H1 (cell line): ENCODE data around the gene MGLL. TPM values are rescaled to one million over a fixed set of nuclear protein-coding genes. Genes with fewer than 3 reads are reported as not detected.

Source experiments
- CTCF ChIA-PET: fragments of 300-600 bp; sonication (Branson Sonifier 250); formaldehyde crosslinking; loops from one replicate; lab custom pipeline; 2021; ENCODE audit not compliant: partially characterized antibody; lab: Charles Lee
- POLR2A ChIA-PET: fragments of 300-600 bp; sonication (Branson Sonifier 250); formaldehyde crosslinking; loops from one replicate; lab custom pipeline; 2021; ENCODE audit warnings: inconsistent platforms; ENCODE audit not compliant: partially characterized antibody; lab: Charles Lee
- DNase-seq, 2 experiments: peaks; one replicate each; pipeline versions ENCODE4 v3.0.0 to v3.0.0-alpha.2; 2010 to 2022; ENCODE audit warnings: low spot score in 2 of 2, low read depth in 1 of 2, mixed read lengths in 1 of 2
- FAIRE-seq: peaks from 2 replicates; lab custom pipeline; 2011; peaks lifted over from hg19 to GRCh38; lab: Jason Lieb, UNC
- H2AFZ ChIP-seq: 2 replicates; pipeline ENCODE4 v1.8.1; 2012; ENCODE audit warnings: low read length, inconsistent platforms
- H2AK5ac ChIP-seq: 2 replicates; pipeline ENCODE4 v1.6.1; 2013; ENCODE audit warnings: low read depth, low read length
- H2BK120ac ChIP-seq: replicated peaks from 2 replicates; pipeline ENCODE3; 2013; ENCODE audit warnings: low read depth, low read length, inconsistent platforms
- H2BK12ac ChIP-seq: 2 replicates; pipeline ENCODE4 v1.6.1; 2013; ENCODE audit warnings: low read depth, low read length
- H2BK15ac ChIP-seq: 2 replicates; pipeline ENCODE4 v1.6.1; 2013; ENCODE audit warnings: low read length
- H2BK20ac ChIP-seq: 2 replicates; pipeline ENCODE4 v1.6.1; 2013; ENCODE audit warnings: low read length
- H2BK5ac ChIP-seq: 2 replicates; pipeline ENCODE4 v1.6.1; 2013; ENCODE audit warnings: low read depth, low read length
- H3K14ac ChIP-seq: 2 replicates; pipeline ENCODE4 v1.6.1; 2013; ENCODE audit warnings: inconsistent platforms; ENCODE audit not compliant: insufficient read length
- H3K18ac ChIP-seq: 2 replicates; pipeline ENCODE4 v1.6.1; 2013; ENCODE audit warnings: low read length; ENCODE audit errors: extremely low read depth
- H3K23ac ChIP-seq: 2 replicates; pipeline ENCODE4 v1.6.1; 2013; ENCODE audit warnings: inconsistent platforms; ENCODE audit not compliant: insufficient read length
- H3K23me2 ChIP-seq: 2 replicates; pipeline ENCODE4 v1.6.1; 2013; ENCODE audit warnings: low read depth, low read length
- H3K27ac ChIP-seq: 2 replicates; pipeline ENCODE4 v1.6.1; 2011; ENCODE audit warnings: low read depth, low read length, inconsistent platforms
- H3K27me3 ChIP-seq, 4 experiments: replicated peaks in 1 of 4; 1 replicate in 1 of 4; 2 replicates in 3 of 4; pipeline versions ENCODE4 v1.6.1 to v1.8.1; 2011 to 2013; ENCODE audit warnings: low read length in 3 of 4, mild to moderate bottlenecking in 3 of 4, inconsistent platforms in 2 of 4, mixed read lengths in 2 of 4, moderate library complexity in 1 of 4; ENCODE audit not compliant: control insufficient read depth in 3 of 4, insufficient read depth in 3 of 4; ENCODE audit errors: extremely low read depth in 1 of 4
- H3K36me3 ChIP-seq, 4 experiments: 2 replicates each; pipeline versions ENCODE4 v1.6.1 to v1.8.1; 2011 to 2013; ENCODE audit warnings: mild to moderate bottlenecking in 4 of 4, low read length in 3 of 4, moderate library complexity in 2 of 4, control low read depth in 1 of 4, inconsistent platforms in 1 of 4; ENCODE audit not compliant: insufficient read depth in 4 of 4, control insufficient read depth in 2 of 4
- H3K4ac ChIP-seq: replicated peaks from 2 replicates; pipeline ENCODE3; 2013; ENCODE audit warnings: low read length, low read depth, mixed read lengths, inconsistent platforms; ENCODE audit not compliant: insufficient read length
- H3K4me1 ChIP-seq, 4 experiments: replicated peaks in 1 of 4; 1 replicate in 1 of 4; 2 replicates in 3 of 4; pipeline versions ENCODE4 v1.6.1 to v1.8.1; 2011 to 2013; ENCODE audit warnings: low read length in 3 of 4, inconsistent platforms in 2 of 4, mixed read lengths in 1 of 4; ENCODE audit not compliant: insufficient read depth in 4 of 4, control insufficient read depth in 3 of 4
- H3K4me2 ChIP-seq, 2 experiments: 2 replicates each; pipeline versions ENCODE4 v1.6.1 to v1.8.1; 2011 to 2013; ENCODE audit warnings: low read depth in 2 of 2, low read length in 2 of 2, control low read depth in 1 of 2, inconsistent platforms in 1 of 2, mild to moderate bottlenecking in 1 of 2; ENCODE audit not compliant: insufficient read depth in 1 of 2
- H3K4me3 ChIP-seq, 4 experiments: fragments of 200-600, 300-600 bp in 1 of 4; sonication (generic), shearing (Covaris generic), sonication (Bioruptor Twin) in 1 of 4; 2 replicates each; pipeline versions ENCODE4 v1.5.1 to v1.8.1; 2011 to 2016; ENCODE audit warnings: low read length in 4 of 4, low read depth in 3 of 4, control low read depth in 2 of 4, inconsistent platforms in 2 of 4, mild to moderate bottlenecking in 2 of 4, mixed read lengths in 1 of 4, moderate library complexity in 1 of 4; ENCODE audit not compliant: insufficient read depth in 2 of 4; ENCODE audit errors: extremely low read depth in 1 of 4
- H3K56ac ChIP-seq: replicated peaks from 2 replicates; pipeline ENCODE3; 2013; ENCODE audit warnings: low read depth, mild to moderate bottlenecking, mixed read lengths, low read length, inconsistent platforms; ENCODE audit not compliant: insufficient read length
- H3K79me1 ChIP-seq: 2 replicates; pipeline ENCODE4 v1.6.1; 2013; ENCODE audit warnings: low read depth, low read length, control low read depth
- H3K79me2 ChIP-seq, 2 experiments: 2 replicates each; pipeline versions ENCODE4 v1.6.1 to v1.8.1; 2012 to 2013; ENCODE audit warnings: low read length in 2 of 2, mild to moderate bottlenecking in 2 of 2, inconsistent platforms in 1 of 2; ENCODE audit not compliant: insufficient read depth in 2 of 2, control insufficient read depth in 1 of 2
- H3K9ac ChIP-seq, 4 experiments: replicated peaks in 1 of 4; 1 replicate in 1 of 4; 2 replicates in 3 of 4; pipeline versions ENCODE4 v1.6.1 to v1.8.1; 2011 to 2013; ENCODE audit warnings: low read depth in 3 of 4, low read length in 3 of 4, control low read depth in 2 of 4, mild to moderate bottlenecking in 2 of 4, moderate library complexity in 2 of 4, inconsistent platforms in 1 of 4; ENCODE audit errors: extremely low read depth in 1 of 4
- H3K9me3 ChIP-seq, 2 experiments: 2 replicates each; pipeline versions ENCODE4 v1.6.1 to v1.8.1; 2012 to 2013; ENCODE audit warnings: mild to moderate bottlenecking in 2 of 2, moderate library complexity in 2 of 2, control low read depth in 1 of 2, inconsistent platforms in 1 of 2, low read depth in 1 of 2, low read length in 1 of 2, mixed read lengths in 1 of 2; ENCODE audit not compliant: insufficient read depth in 2 of 2
- H4K20me1 ChIP-seq, 2 experiments: replicated peaks in 1 of 2; 2 replicates each; pipeline versions ENCODE3 to v1.8.1; 2011 to 2013; ENCODE audit warnings: inconsistent platforms in 2 of 2, low read length in 2 of 2, mild to moderate bottlenecking in 1 of 2; ENCODE audit not compliant: insufficient read depth in 2 of 2, control insufficient read depth in 1 of 2
- H4K5ac ChIP-seq: 2 replicates; pipeline ENCODE4 v1.6.1; 2013; ENCODE audit warnings: low read length, low read depth, mixed read lengths, inconsistent platforms; ENCODE audit not compliant: insufficient read length
- H4K8ac ChIP-seq: 2 replicates; pipeline ENCODE4 v1.8.0; 2013; ENCODE audit warnings: mild to moderate bottlenecking, moderate library complexity, low read length, inconsistent platforms; ENCODE audit not compliant: insufficient read depth; ENCODE audit errors: extremely low read depth
- H4K91ac ChIP-seq: replicated peaks from 2 replicates; pipeline ENCODE3; 2013; ENCODE audit warnings: low read length, mixed read lengths, inconsistent platforms; ENCODE audit not compliant: insufficient read length
- ASH2L ChIP-seq: fragments of 200-600, 300-600 bp; sonication (generic); IDR thresholded peaks from one replicate; pipeline ENCODE4 v1.7.1; 2017; ENCODE audit warnings: low read length
- CBX8 ChIP-seq: fragments of 300-800, 300-1000 bp; sonication (generic); IDR thresholded peaks from 2 replicates; pipeline ENCODE4 v1.7.1; 2016; ENCODE audit warnings: low read depth, low read length, borderline replicate concordance
- CREB1 ChIP-seq: IDR thresholded peaks from 2 replicates; pipeline ENCODE4 v1.6.1; 2012; ENCODE audit warnings: inconsistent platforms
- HDAC6 ChIP-seq: IDR thresholded peaks from one replicate; pipeline ENCODE4 v1.7.1; 2012; ENCODE audit warnings: low read depth, mild to moderate bottlenecking, inconsistent platforms, low read length, moderate library complexity
- KDM4A ChIP-seq: IDR thresholded peaks from one replicate; pipeline ENCODE4 v1.7.1; 2012; ENCODE audit warnings: low read depth, mild to moderate bottlenecking, moderate library complexity, low read length, inconsistent platforms; ENCODE audit not compliant: severe bottlenecking
- POLR2A ChIP-seq, 2 experiments: IDR thresholded peaks; 1 replicate in 1 of 2; 2 replicates in 1 of 2; pipeline ENCODE4 v1.6.1; 2011; ENCODE audit warnings: low read depth in 2 of 2, low read length in 2 of 2, mild to moderate bottlenecking in 2 of 2; ENCODE audit errors: control extremely low read depth in 1 of 2
- RFX5 ChIP-seq: IDR thresholded peaks from 2 replicates; pipeline ENCODE4 v1.6.1; 2011; ENCODE audit warnings: low read depth, low read length, improper control_type of control experiment, borderline replicate concordance
- SRF ChIP-seq: IDR thresholded peaks from 2 replicates; pipeline ENCODE4 v1.6.1; 2011; ENCODE audit warnings: mild to moderate bottlenecking, low read depth, low read length, moderate library complexity
- TAF1 ChIP-seq: IDR thresholded peaks from 2 replicates; pipeline ENCODE4 v1.6.1; 2011; ENCODE audit warnings: mild to moderate bottlenecking, low read depth, low read length
- TCF12 ChIP-seq: IDR thresholded peaks from 2 replicates; pipeline ENCODE4 v1.6.1; 2011; ENCODE audit warnings: low read depth, mild to moderate bottlenecking, low read length
- USF2 ChIP-seq: IDR thresholded peaks from 2 replicates; pipeline ENCODE4 v1.6.1; 2011; ENCODE audit warnings: low read length, improper control_type of control experiment
- ZNF274 ChIP-seq: IDR thresholded peaks from 2 replicates; pipeline ENCODE4 v1.7.0; 2012; ENCODE audit warnings: low read length, borderline replicate concordance; ENCODE audit errors: extremely low read depth
- whole genome bisulfite sequencing, 2 experiments: shearing (Covaris generic) in 1 of 2; methylation state at CpG; one replicate each; pipeline versions ENCODE4 v1.1.6 to v1.1.7; 2013 to 2015; ENCODE audit warnings: low lambda C conversion rate in 2 of 2, mixed read lengths in 2 of 2, inconsistent platforms in 1 of 2, low coverage in 1 of 2, missing lambda C conversion rate in 1 of 2; ENCODE audit not compliant: insufficient replicate concordance in 2 of 2, insufficient coverage in 1 of 2, insufficient read length in 1 of 2; ENCODE audit errors: extremely low coverage in 1 of 2, missing lambda C conversion rate in 1 of 2; 5-methylcytosine and 5-hydroxymethylcytosine counted together
- polyA plus RNA-seq, 7 experiments: library from polyadenylated mRNA; depleted of rRNA in 3 of 7; stranded (reverse) in 5 of 7; unstranded in 2 of 7; fragments of >200 nt in 5 of 7; fragments of 200-250 nt in 2 of 7; gene quantifications; 1 replicate in 5 of 7; 2 replicates in 1 of 7; 4 replicates in 1 of 7; pipeline versions ENCODE4 v1.2.1 to v1.2.3, GENCODE V29; 2011 to 2013; ENCODE audit warnings: missing spikeins in 2 of 7, mixed read lengths in 2 of 7
- total RNA-seq: library from RNA; stranded (reverse); fragmentation: NEBNext Ultra II Directional; extraction: Animal tissue kit (Norgen Biotek cat#: 25700); gene quantifications from 2 replicates; pipeline ENCODE4 v1.2.1, GENCODE V29; 2021

The MGLL gene
- total and polyA plus RNA-seq, 2 of the 8 experiments (the other 6 are each of a cell fraction or from before 2014, with no cell fraction given) = 0.05 to 0.34 TPM

- no peak overlapping the region for H2BK12ac ChIP-seq
- H3K9ac ChIP-seq = no peak overlapping the region
- H3K4me3 ChIP-seq = no peak overlapping the region
- H3K27ac ChIP-seq = no peak overlapping the region
- H3K36me3 ChIP-seq = no peaks in the 10 kb centered on the region
- H3K79me1 ChIP-seq = no peaks in the 10 kb centered on the region
- no peak overlapping the region for H3K23ac ChIP-seq
- no peak overlapping the region for H3K4me2 ChIP-seq
- H3K4me1 ChIP-seq = peaks cover 0 to 10% (median 2%) of the 10 kb centered on the region in 4 experiments; a peak in 3 of 7 replicates
- no peak overlapping the region for H3K56ac ChIP-seq
- no peak overlapping the region for H2BK15ac ChIP-seq
- no peaks in the 10 kb centered on the region for H3K79me2 ChIP-seq
- peak overlapping the region; percentile 63 for H3K4ac ChIP-seq
- H3K9me3 ChIP-seq = no peaks in the 10 kb centered on the region
- DNase-seq = no peak
- H2BK20ac ChIP-seq = 0 out of 2 replicates have a peak overlapping the region, but pooled peaks have one; percentile 48
- no peak for FAIRE-seq
- POLR2A ChIA-PET = no interaction called here
- no peak overlapping the region for H4K5ac ChIP-seq
- 94% methylated on average over 9 of the region's 9 CpGs; no CpG with 5 or more reads in 1 of the 2 experiments for WGBS, 2 experiments
- no peaks in the 10 kb centered on the region for H3K27me3 ChIP-seq
- no peak overlapping the region for H4K91ac ChIP-seq
- H2AK5ac ChIP-seq = no peak overlapping the region
- no peak overlapping the region for H3K14ac ChIP-seq
- no peak overlapping the region for H3K18ac ChIP-seq
- no peak overlapping the region for H2AFZ ChIP-seq
- no peaks in the 10 kb centered on the region for H3K23me2 ChIP-seq
- no peak overlapping the region for H4K8ac ChIP-seq
- no peak overlapping the region for H2BK5ac ChIP-seq
- H4K20me1 ChIP-seq = no peaks in the 10 kb centered on the region
- CTCF ChIA-PET = interaction anchor here (0.6 to 6.8 kb wide), 7 partner anchors 18 to 258 kb away, joined by 3 to 43 read pairs (median 3); no protein-coding TSS in a partner anchor
- no peak overlapping the region for H2BK120ac ChIP-seq
- no peak for TF ChIP-seq HDAC6
- no peak for TF ChIP-seq ZNF274
- no peak for TF ChIP-seq POLR2A (IDR thresholded peaks at IDR 0.05; ENCODE audit: control extremely low read depth in 1 of 2, low read depth in 2 of 2, low read length in 2 of 2)
- TF ChIP-seq TAF1 = no peak
- TF ChIP-seq ASH2L = no peak
- TF ChIP-seq CREB1 = no peak
- TF ChIP-seq USF2 = no peak
- TF ChIP-seq KDM4A = no peak
- TF ChIP-seq TCF12 = no peak
- TF ChIP-seq RFX5 = no peak
- TF ChIP-seq SRF = no peak
- no peak for TF ChIP-seq CBX8
These were observed 109.2 kb downstream of the MGLL start for GRCh38 chr3:127712881-127713771.
